Mesodermal cell (in vitro differentiated cells): ENCODE results near the gene IRF7.
A peak's percentile ranks its signal among the peaks of the same experiment; 100 is the strongest.

Source experiments
- H3K27ac ChIP-seq: 2 replicates; pipeline ENCODE4 v1.7.0; 2013; ENCODE audit warnings: mild to moderate bottlenecking, low read depth, low read length, moderate library complexity; ENCODE audit not compliant: severe bottlenecking
- H3K36me3 ChIP-seq: 2 replicates; pipeline ENCODE4 v1.7.1; 2013; ENCODE audit warnings: mild to moderate bottlenecking, low read length, moderate library complexity; ENCODE audit not compliant: control insufficient read depth, insufficient read depth
- H3K4me1 ChIP-seq: one replicate; pipeline ENCODE4 v1.7.1; 2013; ENCODE audit warnings: mild to moderate bottlenecking, low read length; ENCODE audit not compliant: insufficient read depth, control insufficient read depth, poor library complexity, severe bottlenecking
- H3K4me3 ChIP-seq: 2 replicates; pipeline ENCODE4 v1.7.0; 2013; ENCODE audit warnings: low read length, control low read depth, mild to moderate bottlenecking; ENCODE audit not compliant: insufficient read depth, poor library complexity, severe bottlenecking; ENCODE audit errors: extremely low read depth
- H3K9me3 ChIP-seq: 2 replicates; pipeline ENCODE4 v1.7.1; 2013; ENCODE audit warnings: mild to moderate bottlenecking, low read length, moderate library complexity; ENCODE audit not compliant: control insufficient read depth
- WGBS, 2 experiments: methylation state at CpG; one replicate each; pipeline ENCODE4 v1.1.5; 2013; ENCODE audit warnings: missing lambda C conversion rate in 2 of 2; ENCODE audit not compliant: insufficient coverage in 2 of 2; 5-methylcytosine and 5-hydroxymethylcytosine counted together

IRF7 gene

DNA sequence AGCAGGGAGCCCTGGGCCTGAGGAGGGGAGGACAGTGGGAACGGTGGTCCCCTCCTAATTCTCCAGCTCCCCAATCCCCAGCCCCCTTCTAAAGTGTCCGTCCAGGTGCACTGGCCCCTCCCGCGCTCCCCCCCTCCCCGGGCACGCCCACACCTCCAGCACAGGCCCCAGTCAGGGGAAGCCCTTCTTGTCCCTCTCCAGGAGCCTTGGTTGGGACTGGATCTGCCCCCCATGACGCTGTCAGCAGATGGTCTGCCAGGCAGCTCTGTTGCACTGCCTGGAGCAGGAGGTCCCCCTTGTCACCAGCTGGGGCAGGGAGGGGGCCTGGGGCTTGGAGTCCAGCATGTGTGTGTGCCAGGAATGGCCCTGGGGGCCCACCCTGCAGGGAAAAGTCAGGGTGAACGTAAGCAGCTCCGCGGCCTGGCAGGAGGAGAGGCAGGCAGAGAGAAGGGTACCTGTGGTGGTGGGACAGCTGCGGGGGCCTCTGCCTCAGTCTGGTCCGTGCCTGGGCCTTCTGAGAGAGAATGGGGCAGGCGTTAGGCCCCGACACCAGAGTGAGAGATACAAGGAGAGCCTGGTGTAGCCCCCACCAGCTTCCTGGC is 1.6 kb downstream of the IRF7 start:
- WGBS, 2 experiments = 84 to 96% methylated on average over 4 to 10 of the region's 14 CpGs
- no peaks in the 10 kb centered on the region for H3K9me3 ChIP-seq
- no peak overlapping the region for H3K27ac ChIP-seq
- H3K36me3 ChIP-seq = peaks cover 52% of the 10 kb centered on the region
- no peak overlapping the region for H3K4me3 ChIP-seq
- H3K4me1 ChIP-seq = peaks cover 19% of the 10 kb centered on the region

- H3K4me1 ChIP-seq = peaks cover 19% of the 10 kb centered on the region
- WGBS, 2 experiments = 42 to 46% methylated on average over 19 to 20 of the region's 36 CpGs
- H3K27ac ChIP-seq = peak overlapping the region; percentile 23
- peaks cover 59% of the 10 kb centered on the region for H3K36me3 ChIP-seq
- H3K9me3 ChIP-seq = no peaks in the 10 kb centered on the region
- H3K4me3 ChIP-seq = no peak overlapping the region
Observed at GRCh38 chr11:613369-613968, 2.3 kb downstream of the IRF7 start.

DNA sequence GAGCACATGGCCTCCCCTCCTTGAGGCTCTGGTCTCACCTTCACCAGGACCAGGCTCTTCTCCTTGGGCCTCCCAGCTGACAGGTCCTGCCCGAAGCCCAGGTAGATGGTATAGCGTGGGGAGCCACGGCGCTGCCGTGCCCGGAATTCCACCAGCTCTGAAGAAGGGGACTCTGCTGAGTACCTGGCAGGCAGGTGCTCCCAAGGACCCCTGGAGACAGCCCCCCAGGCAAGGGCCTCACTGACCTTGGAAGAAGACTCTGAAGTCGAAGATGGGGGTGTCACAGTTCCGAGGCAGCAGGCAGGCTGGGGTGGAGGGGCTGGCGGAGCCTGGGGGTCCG is 2.8 kb downstream of the IRF7 start:
- peak overlapping the region; percentile 23 for H3K27ac ChIP-seq
- peaks cover 19% of the 10 kb centered on the region for H3K4me1 ChIP-seq
- no peaks in the 10 kb centered on the region for H3K9me3 ChIP-seq
- H3K36me3 ChIP-seq = peaks cover 61% of the 10 kb centered on the region
- 94% methylated on average over 10 of the region's 10 CpGs for WGBS, 2 experiments
- H3K4me3 ChIP-seq = no peak overlapping the region

DNA sequence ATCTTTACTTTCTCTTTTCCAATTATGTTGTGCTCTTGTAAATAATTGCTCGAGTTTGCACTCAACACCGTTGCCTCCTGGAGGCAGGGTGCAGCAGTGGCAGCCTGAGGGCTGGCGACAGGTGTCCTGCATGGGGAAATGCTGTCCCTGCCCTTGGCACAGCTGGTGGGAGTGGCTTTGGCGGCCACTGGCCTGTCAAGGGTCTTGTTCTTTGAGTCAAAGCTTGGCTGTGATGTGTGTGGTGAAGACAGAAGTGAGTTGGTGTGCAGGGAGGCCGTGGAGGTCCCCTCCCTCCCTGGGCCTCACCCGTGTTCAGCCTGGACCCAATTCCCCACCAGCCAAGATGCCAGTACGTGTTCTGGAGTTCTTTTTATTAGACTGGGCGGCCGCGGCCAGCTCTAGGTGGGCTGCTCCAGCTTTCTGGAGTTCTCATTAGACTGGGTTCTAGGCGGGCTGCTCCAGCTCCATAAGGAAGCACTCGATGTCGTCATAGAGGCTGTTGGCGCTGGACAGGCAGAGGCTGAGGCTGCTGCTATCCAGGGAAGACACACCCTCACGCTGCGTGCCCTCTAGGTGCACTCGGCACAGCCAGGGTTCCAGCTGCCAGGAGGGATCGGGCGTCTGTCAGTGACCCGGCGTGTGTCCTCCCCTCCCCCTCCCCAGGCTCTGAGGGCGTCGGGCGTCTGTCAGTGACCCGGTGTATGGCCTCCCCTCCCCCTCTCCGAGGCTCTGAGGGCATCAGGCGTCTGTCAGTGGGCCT is 3.4 kb downstream of the IRF7 start:
- WGBS, 2 experiments = 89 to 92% methylated on average over 24 to 27 of the region's 27 CpGs
- H3K9me3 ChIP-seq = no peaks in the 10 kb centered on the region
- no peak overlapping the region for H3K27ac ChIP-seq
- peaks cover 19% of the 10 kb centered on the region for H3K4me1 ChIP-seq
- no peak overlapping the region for H3K4me3 ChIP-seq
- peaks cover 64% of the 10 kb centered on the region for H3K36me3 ChIP-seq

GRCh38 chr11:611001-611996 is 4.5 kb downstream of the IRF7 start:
- no peak overlapping the region for H3K27ac ChIP-seq
- H3K4me3 ChIP-seq = no peak overlapping the region
- H3K9me3 ChIP-seq = no peaks in the 10 kb centered on the region
- peaks cover 16% of the 10 kb centered on the region for H3K4me1 ChIP-seq
- 95 to 96% methylated on average over 38 to 42 of the region's 49 CpGs for WGBS, 2 experiments
- peaks cover 75% of the 10 kb centered on the region for H3K36me3 ChIP-seq

DNA sequence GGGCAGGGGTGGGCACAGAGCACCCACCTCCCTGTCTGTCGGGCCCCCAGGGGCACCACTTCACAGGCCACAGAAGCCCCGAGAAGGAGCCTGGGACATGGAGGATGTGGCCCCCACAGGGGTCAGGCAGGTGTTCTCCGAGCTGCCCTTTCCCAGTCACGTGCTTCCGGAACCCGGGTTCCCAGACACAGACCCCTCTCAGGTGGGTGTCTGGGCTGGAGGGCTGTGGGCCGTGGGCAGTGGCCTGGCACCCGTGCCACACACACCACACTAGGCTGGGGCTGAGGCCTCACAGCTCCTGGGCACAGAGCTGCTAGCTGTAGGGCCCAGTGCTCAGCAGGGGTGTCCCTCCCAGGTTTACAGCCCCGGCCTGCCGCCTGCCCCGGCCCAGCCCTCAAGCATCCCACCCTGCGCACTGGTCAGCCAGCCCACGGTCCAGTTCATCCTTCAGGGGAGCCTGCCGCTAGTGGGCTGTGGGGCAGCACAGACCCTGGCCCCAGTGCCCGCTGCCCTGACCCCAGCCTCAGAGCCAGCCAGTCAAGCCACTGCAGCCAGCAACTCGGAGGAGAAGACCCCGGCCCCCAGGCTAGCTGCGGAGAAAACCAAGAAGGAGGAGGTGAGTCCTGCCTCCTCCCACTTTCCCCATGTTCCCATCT is 5.5 kb downstream of the IRF7 start:
- H3K4me1 ChIP-seq = peaks cover 10% of the 10 kb centered on the region
- WGBS, 2 experiments = 95 to 98% methylated on average over 13 to 15 of the region's 18 CpGs
- peaks cover 86% of the 10 kb centered on the region for H3K36me3 ChIP-seq
- no peak overlapping the region for H3K27ac ChIP-seq
- no peak overlapping the region for H3K4me3 ChIP-seq
- no peaks in the 10 kb centered on the region for H3K9me3 ChIP-seq

DNA sequence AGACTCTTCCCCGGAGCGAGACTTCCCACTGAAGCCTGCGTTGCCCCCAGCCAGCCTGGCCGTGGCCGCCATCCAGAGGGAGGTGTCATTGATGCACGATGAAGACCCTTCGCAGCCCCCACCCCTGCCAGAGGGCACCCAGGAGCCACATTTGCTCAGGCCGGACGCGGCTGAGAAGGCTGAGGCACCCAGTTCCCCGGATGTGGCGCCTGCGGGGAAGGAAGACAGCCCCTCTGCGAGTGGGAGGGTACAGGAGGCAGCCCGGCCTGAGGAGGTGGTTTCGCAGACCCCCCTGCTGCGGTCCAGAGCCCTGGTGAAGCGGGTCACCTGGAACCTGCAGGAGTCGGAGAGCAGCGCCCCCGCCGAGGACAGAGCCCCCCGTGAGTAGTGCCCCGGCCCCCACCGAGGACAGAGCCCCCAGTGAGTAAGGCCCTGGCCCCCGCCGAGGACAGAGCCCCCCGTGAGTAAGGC is 6.4 kb downstream of the IRF7 start:
- Histone ChIP-seq H3K4me3 (no peak overlapping the region), H3K4me1 (peaks cover 6% of the 10 kb centered on the region), H3K9me3 (no peaks in the 10 kb centered on the region), H3K27ac (no peak overlapping the region), H3K36me3 (peaks cover 95% of the 10 kb centered on the region)
- WGBS, 2 experiments = 98% methylated on average over 23 to 25 of the region's 28 CpGs

- peaks cover 6% of the 10 kb centered on the region for H3K4me1 ChIP-seq
- 90 to 98% methylated on average over 19 to 27 of the region's 28 CpGs for WGBS, 2 experiments
- H3K27ac ChIP-seq = no peak overlapping the region
- H3K4me3 ChIP-seq = no peak overlapping the region
- H3K9me3 ChIP-seq = no peaks in the 10 kb centered on the region
- peaks cover 96% of the 10 kb centered on the region for H3K36me3 ChIP-seq
Observed at GRCh38 chr11:608791-609251, 6.9 kb downstream of the IRF7 start.

GRCh38 chr11:607971-608659 is 7.6 kb downstream of the IRF7 start:
- H3K36me3 ChIP-seq = peaks cover 97% of the 10 kb centered on the region
- H3K9me3 ChIP-seq = no peaks in the 10 kb centered on the region

More at GRCh38 chr11:607971-608659, 7.6 kb downstream of the IRF7 start:
- H3K27ac ChIP-seq = no peak overlapping the region
- WGBS, 2 experiments = 96% methylated on average over 27 to 45 of the region's 45 CpGs
- H3K4me1 ChIP-seq = peaks cover 3% of the 10 kb centered on the region
- H3K4me3 ChIP-seq = no peak overlapping the region
